Epithelial cell of esophagus (primary cell): Measurements from ENCODE around the gene NHSL2.

Experiments used
- DNase-seq: peaks from one replicate; pipeline ENCODE4 v3.0.0; 2010; ENCODE audit warnings: low read depth
- H3K4me3 ChIP-seq: 2 replicates; pipeline ENCODE4 v1.5.1; 2011; ENCODE audit warnings: mild to moderate bottlenecking, low read length, control low read depth
- CTCF ChIP-seq: IDR thresholded peaks from 2 replicates; pipeline ENCODE4 v1.5.1; 2011; ENCODE audit warnings: low read depth, mild to moderate bottlenecking, low read length, control low read depth, inconsistent platforms; ENCODE audit not compliant: insufficient read depth; ENCODE audit errors: missing control alignments

NHSL2 gene

GRCh38 chrX:72016881-72017783, 106.5 kb downstream of the NHSL2 start:
- DNase-seq = no peak
- no peak for TF ChIP-seq CTCF
- H3K4me3 ChIP-seq = no peak overlapping the region

- H3K4me3 ChIP-seq = no peak overlapping the region
These were observed 107.8 kb downstream of the NHSL2 start for GRCh38 chrX:72018277-72019112.

GRCh38 chrX:72019487-72019886, 108.8 kb downstream of the NHSL2 start:
- DNase-seq = no peak
- TF ChIP-seq CTCF = no peak
- H3K4me3 ChIP-seq = no peak overlapping the region

More at GRCh38 chrX:72018277-72019112, 107.8 kb downstream of the NHSL2 start:
- DNase-seq = peak; percentile 87
- TF ChIP-seq CTCF = peak; percentile 15

GRCh38 chrX:72020204-72020603, 109.6 kb downstream of the NHSL2 start:
- DNase-seq = no peak
- no peak for TF ChIP-seq CTCF
- H3K4me3 ChIP-seq = no peak overlapping the region

- no peak for DNase-seq
- no peak for TF ChIP-seq CTCF
- no peak overlapping the region for H3K4me3 ChIP-seq
These were observed 110.1 kb downstream of the NHSL2 start for GRCh38 chrX:72020788-72021187.

- no peak overlapping the region for H3K4me3 ChIP-seq
- peak; percentile 30 for TF ChIP-seq CTCF
- no peak for DNase-seq
These were observed 111.3 kb downstream of the NHSL2 start for GRCh38 chrX:72021975-72022374.

GRCh38 chrX:72023071-72023470, 112.4 kb downstream of the NHSL2 start:
- TF ChIP-seq CTCF = no peak
- H3K4me3 ChIP-seq = no peak overlapping the region
- DNase-seq = no peak
